GM12801 (cell line): ENCODE measurements around the gene PGAM2.

Source experiments
- TF ChIP-seq, protein P1 (sequence below): IDR thresholded peaks from one replicate; pipeline ENCODE4 v1.5.1; 2011; ENCODE audit warnings: control low read depth; ENCODE audit not compliant: insufficient read length; ENCODE audit errors: extremely low read depth

PGAM2 gene

GRCh38 chr7:44060091-44060947 is 5.0 kb downstream of the PGAM2 start:
- TF ChIP-seq, protein P1, sequence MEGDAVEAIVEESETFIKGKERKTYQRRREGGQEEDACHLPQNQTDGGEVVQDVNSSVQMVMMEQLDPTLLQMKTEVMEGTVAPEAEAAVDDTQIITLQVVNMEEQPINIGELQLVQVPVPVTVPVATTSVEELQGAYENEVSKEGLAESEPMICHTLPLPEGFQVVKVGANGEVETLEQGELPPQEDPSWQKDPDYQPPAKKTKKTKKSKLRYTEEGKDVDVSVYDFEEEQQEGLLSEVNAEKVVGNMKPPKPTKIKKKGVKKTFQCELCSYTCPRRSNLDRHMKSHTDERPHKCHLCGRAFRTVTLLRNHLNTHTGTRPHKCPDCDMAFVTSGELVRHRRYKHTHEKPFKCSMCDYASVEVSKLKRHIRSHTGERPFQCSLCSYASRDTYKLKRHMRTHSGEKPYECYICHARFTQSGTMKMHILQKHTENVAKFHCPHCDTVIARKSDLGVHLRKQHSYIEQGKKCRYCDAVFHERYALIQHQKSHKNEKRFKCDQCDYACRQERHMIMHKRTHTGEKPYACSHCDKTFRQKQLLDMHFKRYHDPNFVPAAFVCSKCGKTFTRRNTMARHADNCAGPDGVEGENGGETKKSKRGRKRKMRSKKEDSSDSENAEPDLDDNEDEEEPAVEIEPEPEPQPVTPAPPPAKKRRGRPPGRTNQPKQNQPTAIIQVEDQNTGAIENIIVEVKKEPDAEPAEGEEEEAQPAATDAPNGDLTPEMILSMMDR = no peak

- TF ChIP-seq, protein P1 = no peak
Measured at GRCh38 chr7:44059219-44060090, 5.9 kb downstream of the PGAM2 start.

- TF ChIP-seq, protein P1 = no peak
Measured at GRCh38 chr7:44058759-44059218, 6.6 kb downstream of the PGAM2 start.

DNA sequence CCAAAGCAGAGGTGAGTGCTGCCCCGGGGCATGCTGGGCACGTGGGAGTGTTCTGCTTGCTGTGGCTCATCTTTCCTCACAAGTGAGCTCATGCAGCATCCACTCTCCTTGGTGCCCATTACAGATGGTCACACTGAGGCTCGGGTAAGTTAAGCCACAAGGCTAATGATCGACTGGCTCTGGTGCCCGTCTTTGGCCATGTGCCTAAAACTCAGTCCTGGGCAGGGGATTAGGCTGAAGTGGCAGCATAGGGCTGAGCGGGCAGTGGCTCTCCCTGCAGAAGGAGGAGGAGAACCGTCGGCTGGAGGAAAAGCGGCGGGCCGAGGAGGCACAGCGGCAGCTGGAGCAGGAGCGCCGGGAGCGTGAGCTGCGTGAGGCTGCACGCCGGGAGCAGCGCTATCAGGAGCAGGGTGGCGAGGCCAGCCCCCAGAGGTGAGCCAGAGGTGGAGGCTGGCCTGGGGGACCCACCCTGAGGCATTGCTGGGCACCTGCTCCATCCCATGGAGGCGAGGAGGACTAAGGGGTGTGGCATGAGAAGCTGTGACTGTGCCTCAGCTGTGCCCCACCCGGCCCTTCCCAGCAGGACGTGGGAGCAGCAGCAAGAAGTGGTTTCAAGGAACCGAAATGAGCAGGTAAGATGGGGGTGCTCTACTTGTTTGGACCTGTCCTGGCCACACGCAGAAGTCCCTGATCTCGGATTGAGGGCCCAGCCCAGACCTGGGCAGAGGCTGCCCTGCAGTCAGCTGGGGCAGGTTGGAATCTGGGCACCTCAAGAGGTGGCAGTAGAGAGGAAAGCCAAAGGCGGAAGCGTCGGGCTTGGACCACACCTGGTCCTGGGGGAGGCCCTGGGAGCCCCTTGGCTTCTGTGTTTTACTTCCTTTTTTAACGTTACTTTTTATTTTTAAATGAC is 7.3 kb downstream of the PGAM2 start:
- TF ChIP-seq, protein P1 = no peak

DNA sequence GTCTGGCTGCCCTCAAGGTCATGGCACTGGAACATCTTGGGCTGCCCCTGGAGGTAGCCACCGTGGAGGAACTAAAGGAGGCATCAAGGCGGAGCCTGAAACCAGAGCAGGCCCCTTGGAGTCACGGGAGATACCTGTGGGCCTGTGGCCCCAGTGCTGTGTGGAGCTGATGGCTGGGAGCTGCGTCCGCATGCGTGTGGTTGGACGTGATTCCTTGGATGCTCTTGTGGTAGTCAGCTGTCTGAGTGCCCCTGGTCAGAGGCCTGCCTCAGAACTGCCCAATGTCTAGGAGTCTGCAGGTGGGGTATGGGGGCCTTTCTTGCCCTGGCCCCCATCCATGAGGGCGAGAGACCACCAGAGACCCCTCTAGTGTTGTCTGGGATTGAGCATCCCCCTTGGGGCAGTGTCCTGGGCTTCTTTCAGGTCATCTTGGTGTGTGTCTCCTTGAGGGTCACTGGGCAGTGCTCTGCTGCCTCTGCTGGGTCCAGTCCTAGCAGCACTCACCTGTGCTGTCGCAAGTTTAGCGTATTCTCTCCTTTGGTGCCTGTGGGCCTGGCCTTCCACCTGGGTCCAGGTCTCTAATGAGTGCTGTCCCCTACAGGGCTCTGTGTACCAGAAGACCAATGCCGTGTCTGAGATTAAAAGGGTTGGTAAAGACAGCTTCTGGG is 8.1 kb downstream of the PGAM2 start:
- TF ChIP-seq, protein P1 = no peak

- TF ChIP-seq, protein P1 = no peak
Measured at GRCh38 chr7:44056681-44057080, 8.7 kb downstream of the PGAM2 start.
